22Rv1 (cell line): ENCODE measurements around the gene TMEM106C.

Experiments used
- ZFX ChIP-seq: fragments of 450-650 bp; IDR thresholded peaks from 2 replicates; pipeline ENCODE4 v1.6.1; 2017; ENCODE audit warnings: antibody characterized with exemption, borderline replicate concordance
- TF ChIP-seq, protein P1 (sequence below): fragments of 450-650 bp; IDR thresholded peaks from 2 replicates; pipeline ENCODE4 v1.5.1; 2017; ENCODE audit warnings: mild to moderate bottlenecking

DNA sequence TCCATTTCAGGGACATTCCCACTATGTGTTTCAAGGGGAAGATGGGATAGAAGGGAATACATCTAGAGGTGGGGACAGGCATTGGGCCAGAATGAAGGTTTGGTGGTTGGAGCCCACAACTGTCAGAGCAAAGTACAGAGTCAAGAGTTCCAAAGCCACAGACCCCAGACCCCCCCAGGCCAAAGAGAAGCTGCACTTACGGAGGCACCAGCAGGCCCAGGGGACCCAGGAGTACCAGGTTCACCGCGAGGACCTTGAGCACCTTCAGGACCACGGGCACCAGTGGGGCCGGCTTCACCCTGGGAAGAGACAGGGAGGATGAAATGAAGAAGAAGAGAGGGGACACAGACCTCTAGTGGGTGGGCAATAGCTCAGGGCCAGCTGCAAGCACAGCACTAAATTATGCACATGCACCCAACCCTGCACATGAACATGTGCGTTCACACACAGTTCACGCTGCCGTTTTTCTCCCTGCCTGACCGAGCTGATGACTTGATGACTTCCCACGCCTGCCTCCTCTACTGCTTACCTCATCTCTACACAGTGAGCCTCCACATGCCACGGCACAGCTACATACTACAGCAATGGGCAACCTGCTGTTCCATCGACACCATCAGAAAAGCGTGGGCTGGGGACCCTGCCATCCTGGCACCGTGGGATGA is 24.1 kb downstream of the TMEM106C start:
- TF ChIP-seq, protein P1, sequence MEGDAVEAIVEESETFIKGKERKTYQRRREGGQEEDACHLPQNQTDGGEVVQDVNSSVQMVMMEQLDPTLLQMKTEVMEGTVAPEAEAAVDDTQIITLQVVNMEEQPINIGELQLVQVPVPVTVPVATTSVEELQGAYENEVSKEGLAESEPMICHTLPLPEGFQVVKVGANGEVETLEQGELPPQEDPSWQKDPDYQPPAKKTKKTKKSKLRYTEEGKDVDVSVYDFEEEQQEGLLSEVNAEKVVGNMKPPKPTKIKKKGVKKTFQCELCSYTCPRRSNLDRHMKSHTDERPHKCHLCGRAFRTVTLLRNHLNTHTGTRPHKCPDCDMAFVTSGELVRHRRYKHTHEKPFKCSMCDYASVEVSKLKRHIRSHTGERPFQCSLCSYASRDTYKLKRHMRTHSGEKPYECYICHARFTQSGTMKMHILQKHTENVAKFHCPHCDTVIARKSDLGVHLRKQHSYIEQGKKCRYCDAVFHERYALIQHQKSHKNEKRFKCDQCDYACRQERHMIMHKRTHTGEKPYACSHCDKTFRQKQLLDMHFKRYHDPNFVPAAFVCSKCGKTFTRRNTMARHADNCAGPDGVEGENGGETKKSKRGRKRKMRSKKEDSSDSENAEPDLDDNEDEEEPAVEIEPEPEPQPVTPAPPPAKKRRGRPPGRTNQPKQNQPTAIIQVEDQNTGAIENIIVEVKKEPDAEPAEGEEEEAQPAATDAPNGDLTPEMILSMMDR, result no peak
- TF ChIP-seq ZFX, result no peak
